Measurements from ENCODE around the gene WNT7A. TPM values are rescaled to one million over a fixed set of nuclear protein-coding genes. Genes with fewer than 3 reads are reported as not detected.

The WNT7A gene
- polyA plus RNA-seq, 1 donor: not detected

- no peak for DNase-seq
These were observed 53.2 kb downstream of the WNT7A start for GRCh38 chr3:13826672-13827071.

GRCh38 chr3:13825821-13826220 is 54.0 kb downstream of the WNT7A start:
- no peak for DNase-seq

DNA sequence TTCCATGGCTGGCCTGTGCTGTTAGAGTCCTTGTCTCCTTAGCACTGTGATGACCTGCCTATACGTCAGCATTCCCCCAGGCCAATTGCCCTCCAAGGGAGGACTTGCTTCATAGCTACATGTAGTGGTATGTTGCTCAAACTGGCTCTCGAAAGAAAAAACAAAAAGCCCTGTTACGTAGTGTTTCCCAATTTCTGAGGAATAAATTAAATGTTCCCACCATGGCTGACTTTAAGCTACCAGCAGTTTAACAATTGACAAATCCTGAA is 54.6 kb downstream of the WNT7A start:
- no peak for DNase-seq

DNA sequence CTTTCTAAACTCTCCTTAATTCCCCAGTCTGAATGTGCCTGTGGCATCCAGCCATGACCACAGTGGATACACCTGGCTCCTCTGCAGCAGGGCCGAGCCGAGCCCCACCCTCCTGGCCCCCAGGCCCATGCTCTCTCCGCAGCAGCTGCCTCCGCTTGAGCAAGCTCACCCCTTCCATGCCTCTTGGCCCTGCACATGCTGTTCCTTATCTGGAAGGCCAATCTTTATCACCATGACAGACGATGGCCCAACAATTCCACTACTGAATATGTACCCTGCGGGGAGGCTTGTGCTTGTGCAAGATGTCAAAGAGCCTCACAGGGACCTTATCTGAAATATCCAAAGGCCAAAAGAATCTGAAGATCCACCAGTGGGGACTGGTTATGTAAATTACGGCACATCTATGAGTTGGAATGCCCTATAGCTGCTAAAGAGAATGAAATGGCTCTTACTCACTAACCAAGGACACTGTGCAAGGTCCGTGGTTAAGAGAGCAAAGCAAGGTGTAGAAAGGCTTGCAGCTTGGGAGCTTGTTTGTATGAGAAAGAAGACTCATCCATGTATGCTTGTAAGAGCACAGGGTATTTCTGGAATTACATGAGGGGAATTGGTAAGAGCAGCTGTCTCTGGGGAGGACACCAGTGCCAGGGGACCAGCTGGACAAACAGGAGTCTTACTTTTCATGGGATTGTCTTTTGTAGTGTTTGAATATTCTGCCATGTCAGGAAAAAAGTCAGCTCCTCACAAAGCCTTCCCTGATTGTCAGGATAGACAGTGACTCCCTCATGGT is 55.2 kb downstream of the WNT7A start:
- DNase-seq: no peak

DNA sequence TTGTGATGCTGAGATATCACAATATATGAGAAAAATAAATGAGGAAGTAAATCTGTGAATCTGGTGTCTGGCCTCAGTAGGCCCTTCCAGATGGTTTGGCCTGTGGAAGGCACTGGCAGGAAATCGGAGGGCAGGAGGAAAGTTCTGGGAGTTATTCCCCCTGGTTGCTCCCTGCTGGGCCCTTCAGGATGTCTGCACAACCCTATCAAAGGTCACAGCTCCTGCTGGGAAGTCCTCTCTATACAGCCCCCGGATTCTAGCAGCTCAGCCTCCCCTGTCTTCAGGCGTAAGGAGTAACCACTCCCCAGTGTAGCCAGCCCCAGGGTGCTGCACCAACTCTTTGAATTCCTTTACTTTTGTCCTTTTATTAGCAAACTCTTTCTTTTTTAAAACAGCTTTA is 56.2 kb downstream of the WNT7A start:
- DNase-seq: no peak

GRCh38 chr3:13822871-13823585 is 56.8 kb downstream of the WNT7A start:
- DNase-seq: no peak

DNA sequence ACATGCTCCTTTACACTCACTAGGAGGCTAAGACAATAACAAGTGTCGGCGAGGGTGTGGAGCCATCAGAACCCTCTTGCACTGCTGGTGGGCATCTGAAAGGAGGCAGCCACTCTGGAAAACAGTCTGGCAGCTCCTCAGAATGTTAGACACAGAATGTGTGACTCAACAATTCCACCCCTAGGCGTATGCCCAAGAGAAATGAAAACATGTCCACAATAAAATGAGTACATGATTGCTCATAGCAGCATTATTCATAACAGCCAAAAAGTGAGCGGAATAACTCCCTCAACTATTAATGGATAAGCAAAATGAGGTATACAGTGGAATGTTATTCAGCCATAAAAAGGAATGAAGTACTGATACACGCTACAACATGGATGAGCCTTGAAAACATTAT is 57.8 kb downstream of the WNT7A start:
- DNase-seq: no peak

GRCh38 chr3:13821126-13821525 is 58.7 kb downstream of the WNT7A start:
- DNase-seq: no peak

GRCh38 chr3:13818919-13819318 is 61.0 kb downstream of the WNT7A start:
- no peak for DNase-seq

- DNase-seq: no peak
These were observed 64.7 kb downstream of the WNT7A start for GRCh38 chr3:13815088-13815683.

- DNase-seq: no peak
These were observed 67.8 kb downstream of the WNT7A start for GRCh38 chr3:13812034-13812471.

GRCh38 chr3:13811614-13812013 is 68.3 kb downstream of the WNT7A start:
- DNase-seq: no peak

DNA sequence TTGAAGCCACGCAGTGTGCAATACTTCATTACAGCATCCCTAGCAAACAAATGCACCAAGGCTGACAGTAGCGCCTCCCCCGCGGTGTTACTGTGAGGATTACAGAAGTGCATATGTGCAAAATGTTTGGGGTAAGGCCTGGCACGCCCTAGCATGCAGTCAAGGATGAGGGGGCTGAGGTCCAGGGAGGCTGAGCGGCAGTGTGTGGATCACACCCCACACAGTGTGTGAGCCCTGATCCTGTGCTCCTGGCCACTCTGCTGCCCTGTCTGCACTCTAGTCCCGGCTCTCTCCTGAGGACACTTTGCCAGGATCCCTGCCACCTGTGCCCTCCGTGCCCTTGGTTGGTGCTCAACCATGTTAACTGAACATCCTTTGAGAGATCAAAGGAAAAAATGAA is 71.3 kb downstream of the WNT7A start:
- DNase-seq: no peak

DNA sequence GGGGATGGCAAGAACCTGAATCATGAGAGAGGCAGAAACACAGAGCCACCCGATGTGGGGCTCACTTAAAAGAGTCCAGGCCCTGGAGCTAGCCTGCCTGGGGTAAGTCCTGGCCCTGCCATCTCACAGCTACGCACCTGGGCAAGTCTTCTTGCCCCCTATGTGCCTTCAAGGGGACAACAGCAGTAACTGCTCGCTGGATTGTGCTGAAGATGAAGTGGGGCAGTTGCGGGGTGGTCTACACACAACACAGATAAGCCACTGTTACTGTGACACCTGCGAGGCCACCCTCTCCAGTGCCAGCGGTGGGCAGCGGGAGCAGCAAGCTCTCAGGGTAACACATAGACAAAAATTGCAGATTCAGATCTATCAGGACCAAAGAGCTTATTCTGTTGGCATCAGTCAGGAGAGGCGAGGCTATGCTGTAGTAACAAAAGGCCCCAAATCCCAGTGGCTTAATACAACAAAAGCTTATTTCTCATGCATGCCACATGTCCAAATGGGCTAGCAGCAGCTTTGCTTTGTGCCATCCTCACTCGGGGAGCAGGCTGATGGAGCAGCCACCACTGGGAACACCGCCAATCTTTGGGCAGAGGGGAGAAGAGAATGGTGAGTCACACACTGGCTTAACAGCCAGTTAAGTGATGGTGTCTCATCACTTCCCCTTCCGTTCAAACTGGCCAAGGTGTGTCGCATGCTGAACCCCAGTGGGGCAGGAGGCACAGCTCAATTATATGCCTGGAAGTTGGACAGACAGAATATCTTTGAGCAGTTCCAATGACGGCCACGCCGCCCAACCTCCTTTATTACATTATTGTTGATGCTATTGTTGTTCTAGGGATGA is 78.3 kb downstream of the WNT7A start:
- DNase-seq: no peak

DNA sequence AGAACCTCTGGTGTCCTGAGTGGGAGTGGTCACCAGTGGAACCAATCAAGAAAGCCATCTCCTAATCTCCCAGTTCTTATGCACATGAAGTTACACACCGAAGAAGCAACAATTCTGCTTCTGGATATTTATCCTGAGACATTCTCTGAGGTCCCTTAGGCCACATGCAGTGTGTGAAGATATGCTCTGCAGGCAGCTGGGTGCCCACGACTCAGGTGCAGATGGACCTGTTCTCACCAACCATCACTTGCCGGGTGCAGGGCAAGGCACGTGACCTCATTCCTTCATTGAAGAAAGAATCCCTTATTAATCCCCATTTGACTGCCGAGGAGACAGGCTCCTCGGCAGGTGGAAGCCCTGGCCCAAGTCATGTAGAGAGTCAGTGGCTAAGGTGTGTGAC is 79.8 kb downstream of the WNT7A start:
- no peak for DNase-seq

GRCh38 chr3:13798401-13798800 is 81.5 kb downstream of the WNT7A start:
- DNase-seq: no peak

DNA sequence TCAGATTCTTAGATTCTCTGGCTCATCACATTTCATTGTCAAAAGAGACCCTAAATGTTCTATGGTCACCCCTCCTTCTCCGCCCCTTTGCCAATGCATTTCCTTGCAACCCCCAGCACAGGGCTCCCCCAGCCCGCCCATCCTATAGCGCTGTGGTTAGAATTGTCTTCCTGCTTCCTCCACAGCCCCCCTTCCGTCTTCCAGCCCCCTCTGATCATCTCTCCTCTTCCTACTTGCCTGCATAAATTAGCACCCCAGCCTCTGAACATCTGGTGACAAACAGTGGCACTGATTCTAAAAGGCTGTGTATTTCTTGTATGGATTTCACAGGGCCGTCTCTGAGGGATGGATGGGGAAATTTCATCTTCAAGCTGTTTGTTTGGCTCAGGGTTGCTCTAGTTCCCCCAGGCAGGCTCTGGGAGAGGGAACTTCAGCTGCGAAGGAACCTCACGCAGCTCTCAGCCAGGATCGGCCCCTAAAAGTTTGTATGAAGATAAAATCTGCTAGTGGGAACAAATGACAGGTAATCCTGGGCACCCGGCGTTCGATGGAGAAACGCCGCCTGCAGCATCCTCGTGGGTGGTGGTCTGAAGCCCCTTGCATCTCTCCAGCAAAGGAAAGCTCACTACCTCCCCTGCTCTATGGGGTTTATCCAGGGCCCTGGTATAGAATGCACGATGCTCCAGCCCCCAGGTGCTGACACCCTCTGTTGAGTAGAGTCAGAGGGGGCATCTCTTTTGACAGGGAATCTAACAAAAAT is 83.0 kb downstream of the WNT7A start:
- no peak for DNase-seq

- DNase-seq: no peak
These were observed 84.1 kb downstream of the WNT7A start for GRCh38 chr3:13795816-13796215.

- no peak for DNase-seq
These were observed 85.5 kb downstream of the WNT7A start for GRCh38 chr3:13794322-13794721.

GRCh38 chr3:13793451-13793850 is 86.4 kb downstream of the WNT7A start:
- DNase-seq: no peak

GRCh38 chr3:13792512-13793371 is 87.1 kb downstream of the WNT7A start:
- no peak for DNase-seq

Measured in hindlimb muscle (tissue), 1 donor.